DLD1 (cell line): ENCODE data around the gene FAT2.
"Not testable (repeated sequence)": the region's sequence is repeated elsewhere in the genome, so short reads cannot be mapped to it uniquely, and the experiment has no call there.

Experiments
- in situ Hi-C: cut with HindIII; loops from 2 replicates; pipeline ENCODE4 v1.10.0; 2017; ENCODE audit warnings: low sequenced_read_pairs

The FAT2 gene

DNA sequence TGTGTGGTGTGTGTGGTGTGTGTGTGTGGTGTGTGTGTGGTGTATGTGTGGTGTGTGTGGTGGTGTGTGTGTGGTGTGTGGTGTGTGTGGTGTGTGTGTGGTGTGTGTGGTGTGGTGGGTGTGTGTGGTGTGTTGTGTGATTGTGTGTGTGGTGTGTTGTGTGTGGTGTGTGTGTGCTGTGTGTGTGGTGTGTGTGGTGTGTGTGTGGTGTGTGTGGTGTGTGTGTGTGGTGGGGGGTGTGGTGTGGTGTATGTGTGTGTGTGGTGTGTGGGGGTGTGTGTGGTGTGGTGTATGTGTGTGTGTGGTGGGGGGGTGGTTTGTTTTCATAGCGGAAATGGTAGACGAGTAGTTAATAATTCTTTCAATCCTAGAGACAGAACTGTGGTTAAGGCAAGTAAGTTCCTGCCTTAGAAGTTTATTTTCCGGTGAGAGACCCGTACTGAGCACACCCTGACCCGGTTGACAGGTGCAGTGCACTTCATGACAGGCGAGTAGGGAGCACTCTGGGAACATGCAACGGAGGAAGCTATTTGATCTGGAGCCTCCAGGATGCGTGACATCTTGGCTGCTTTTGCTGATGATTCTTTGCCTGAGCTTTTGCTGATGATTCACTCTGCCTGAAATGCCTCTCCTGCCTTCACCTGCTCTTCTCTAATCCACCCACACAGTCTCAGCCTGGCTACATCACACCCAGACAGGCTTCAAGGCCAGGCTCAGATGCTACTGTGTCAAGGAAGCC, 21.7 kb upstream of the FAT2 start:
- in situ Hi-C loops: no loop called here

DNA sequence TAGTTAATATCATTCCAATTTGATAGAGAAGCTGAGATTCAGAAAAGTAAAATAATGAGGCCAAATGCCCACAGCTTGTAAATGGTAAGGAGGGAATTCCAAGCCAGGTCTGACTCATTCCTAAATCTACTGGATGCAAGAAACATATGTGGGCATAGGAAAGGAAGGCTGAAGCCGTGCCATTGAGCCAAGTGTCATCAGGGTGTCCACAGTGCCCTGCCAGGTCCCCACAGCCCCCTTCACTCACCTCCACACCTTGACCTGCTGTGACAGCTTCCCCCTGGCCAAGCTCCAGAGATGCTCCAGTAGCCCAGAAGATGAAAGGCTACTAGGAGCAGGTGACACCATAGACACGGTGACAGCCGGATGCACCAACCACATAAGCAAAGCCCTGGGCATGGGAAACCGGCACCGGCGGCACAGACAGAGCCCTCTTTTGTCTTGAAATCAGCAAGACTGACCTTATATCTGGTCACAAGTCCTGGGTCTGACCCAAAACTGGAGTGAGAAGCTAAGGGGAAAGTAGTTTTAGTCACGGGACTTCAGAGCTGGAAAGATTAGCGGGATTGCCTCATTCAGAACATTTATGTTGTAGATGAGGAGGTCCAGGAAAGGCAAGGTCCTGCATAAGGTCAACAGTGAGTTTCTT, 20.1 kb upstream of the FAT2 start:
- in situ Hi-C loops: no loop called here

DNA sequence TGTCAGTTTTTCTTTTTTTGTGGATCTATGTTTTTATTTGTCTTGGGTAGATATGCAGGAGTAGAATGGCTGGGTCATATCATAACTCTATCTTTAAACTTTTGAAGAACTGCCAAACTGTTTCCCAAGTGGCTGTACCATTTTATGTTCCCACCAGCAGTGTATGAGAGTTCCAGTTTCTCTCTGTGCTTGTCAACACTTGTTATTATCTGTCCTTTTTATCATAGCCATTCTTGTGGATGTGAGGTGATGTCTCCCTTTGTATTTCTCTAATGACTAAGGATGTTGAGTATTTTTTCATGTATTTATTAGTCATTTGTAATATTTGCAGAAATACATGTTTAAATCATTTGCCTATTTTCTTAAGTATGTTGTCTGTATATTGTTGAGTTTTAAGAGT, 17.4 kb upstream of the FAT2 start:
- in situ Hi-C loops: no loop called here

DNA sequence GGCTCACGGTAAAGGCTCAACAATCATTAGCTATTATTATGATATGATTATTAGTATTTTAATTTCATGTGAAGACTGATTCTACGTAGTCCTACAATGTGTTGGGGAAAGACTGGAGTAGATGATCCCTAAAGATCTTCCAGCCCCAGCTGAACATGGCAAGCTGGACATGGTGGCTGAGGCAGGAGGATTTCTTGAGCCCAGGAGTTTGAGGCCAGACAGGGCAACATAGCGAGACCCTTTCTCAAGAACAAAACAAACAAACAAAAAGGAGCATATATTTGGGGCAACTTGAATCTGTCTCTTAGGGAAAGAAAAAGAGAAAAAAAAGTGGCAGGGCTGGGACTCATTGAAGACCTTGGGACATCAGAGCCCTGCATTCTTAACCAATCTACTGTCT, 16.2 kb upstream of the FAT2 start:
- in situ Hi-C loops: no loop called here

DNA sequence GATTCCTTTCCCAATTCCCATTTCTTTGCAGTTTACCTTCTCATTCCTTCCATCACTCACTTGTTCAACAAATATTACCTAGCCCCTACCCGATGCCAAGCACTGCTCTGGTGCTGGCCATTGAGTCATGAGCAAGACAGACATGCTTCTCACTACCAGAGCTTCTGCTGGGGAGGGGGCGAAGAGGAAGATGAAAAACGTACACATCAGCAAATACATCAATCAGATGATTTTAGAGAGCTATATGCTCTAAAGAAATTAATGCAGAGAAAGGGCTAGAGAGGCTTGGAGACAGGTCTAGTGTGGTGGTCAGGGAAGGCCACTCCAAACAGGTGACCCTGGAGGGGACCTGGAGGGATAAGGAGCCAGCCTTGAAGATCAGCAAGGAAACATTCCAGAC, 14.4 kb upstream of the FAT2 start:
- in situ Hi-C loops: no loop called here

DNA sequence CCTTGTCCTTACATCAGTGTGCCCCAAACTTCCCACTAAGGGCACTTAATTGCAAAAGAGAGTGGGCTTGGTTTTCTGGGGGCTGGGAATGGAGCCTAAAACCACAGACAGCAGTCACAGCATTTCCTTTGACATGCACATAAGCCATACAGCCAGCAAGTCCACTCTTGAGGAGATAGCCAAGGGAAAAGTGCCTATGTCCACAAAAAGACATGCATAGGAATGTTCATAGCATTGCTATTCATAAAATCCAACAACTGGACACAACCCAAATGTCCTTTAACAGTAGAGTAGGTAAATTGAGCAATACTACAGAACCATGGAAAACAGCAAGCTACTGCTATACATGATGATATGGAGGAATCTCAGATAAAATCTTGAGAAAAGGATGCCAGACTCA, 11.7 kb upstream of the FAT2 start:
- in situ Hi-C loops: no loop called here

DNA sequence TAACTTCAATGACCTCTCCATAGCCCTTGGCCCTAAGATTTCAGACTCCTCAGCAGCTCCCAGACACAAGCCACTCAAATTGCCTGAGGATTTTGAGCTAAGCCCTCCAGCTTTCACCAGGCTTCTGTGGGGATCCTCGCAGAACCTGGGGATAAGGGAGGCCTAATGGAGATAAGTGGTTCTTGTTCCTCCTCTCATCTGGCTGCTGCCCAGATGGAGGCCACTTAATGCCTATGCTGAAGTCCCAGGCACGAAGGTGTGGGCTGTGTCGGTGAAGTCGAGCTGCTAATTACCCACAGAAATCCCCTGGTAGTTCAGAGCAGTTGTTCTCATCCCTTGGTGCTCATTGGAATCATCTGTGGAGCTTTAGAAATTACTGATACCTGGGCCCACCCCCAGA, 10.3 kb upstream of the FAT2 start:
- in situ Hi-C loops: no loop called here

DNA sequence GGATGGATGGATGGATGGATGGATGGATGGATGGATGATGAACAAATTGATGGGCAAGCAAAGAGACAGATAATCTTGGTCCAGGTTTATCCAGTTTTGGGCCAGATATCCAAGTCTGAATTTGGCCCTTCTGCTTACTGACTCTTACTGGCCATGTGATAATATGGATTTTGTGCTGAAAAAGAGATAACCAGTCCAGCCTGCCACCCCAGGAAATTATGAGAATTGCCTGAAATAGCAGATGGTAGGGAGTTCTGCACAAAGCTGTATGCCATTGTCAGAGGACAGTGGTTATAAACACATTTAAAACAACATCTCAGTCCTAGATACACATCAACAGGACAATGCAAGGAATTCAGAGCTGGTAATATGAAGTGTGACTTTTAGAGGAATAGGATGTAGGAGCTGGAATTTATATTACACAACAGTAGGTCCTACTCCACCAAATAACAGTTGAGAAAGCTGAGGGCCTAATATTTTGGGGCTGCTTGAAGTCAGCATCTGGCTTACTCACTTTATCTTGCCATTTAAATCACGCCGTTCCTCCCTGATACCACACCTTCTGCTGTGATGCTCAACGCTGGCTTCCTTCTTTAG, 9.0 kb upstream of the FAT2 start:
- in situ Hi-C loops: no loop called here

DNA sequence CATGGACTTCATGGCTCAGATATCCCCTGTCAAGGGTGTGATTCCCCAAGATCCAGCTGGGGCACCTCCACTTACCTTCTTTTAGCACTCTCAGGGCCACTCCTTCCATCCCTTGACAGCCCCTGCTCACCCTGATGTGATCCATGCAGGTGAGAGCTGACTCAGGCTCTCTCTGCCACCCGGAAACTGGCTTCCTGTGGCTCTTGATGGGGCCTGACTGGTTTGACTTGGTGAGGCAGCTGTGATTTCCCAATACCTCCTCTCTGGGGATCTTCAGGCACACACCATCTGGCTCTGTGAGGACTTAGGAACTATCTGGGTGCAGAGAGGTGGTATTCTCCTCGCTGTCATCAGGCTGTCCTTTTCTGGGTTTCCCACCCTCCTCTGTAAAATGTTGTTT, 7.9 kb upstream of the FAT2 start:
- in situ Hi-C loops: no loop called here

DNA sequence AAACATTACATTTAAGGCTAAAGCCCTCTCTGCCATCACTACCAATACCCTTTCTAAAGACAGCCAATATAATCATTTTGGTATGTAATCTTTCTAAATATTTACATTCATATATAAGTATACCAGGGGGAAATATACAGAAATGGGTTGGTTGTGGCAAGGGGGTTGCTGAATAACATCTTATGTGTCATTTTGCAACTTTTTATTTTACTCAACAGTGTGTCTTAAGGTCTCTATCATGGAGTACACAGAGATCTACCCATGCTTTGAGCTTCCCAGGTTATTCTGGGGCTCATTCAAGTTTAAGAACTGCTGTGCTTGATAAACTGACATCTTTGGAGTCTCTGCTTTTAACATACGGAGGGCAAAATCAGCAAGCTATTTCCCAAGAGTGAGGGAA, 7.4 kb upstream of the FAT2 start:
- in situ Hi-C loops: no loop called here

DNA sequence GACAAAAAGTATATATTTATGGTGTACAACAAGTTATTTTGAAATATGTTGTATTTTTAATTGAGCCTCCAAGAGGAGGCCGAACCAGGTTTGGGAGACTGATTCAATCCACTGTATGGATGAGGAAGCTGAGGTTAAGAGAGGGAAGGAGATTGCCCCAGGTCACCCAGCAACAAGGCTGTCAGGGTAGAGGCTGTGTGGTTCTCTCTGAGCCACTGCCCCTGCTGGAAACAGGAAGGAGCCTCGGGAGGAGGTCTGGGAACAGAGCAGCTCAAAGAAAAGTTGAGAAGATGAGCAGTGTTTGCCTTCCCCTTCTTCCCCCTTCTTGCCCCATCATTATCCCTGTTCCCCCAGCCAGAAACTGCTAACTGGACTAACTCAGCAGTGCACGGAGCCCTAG, 6.6 kb upstream of the FAT2 start:
- in situ Hi-C loops: no loop called here

DNA sequence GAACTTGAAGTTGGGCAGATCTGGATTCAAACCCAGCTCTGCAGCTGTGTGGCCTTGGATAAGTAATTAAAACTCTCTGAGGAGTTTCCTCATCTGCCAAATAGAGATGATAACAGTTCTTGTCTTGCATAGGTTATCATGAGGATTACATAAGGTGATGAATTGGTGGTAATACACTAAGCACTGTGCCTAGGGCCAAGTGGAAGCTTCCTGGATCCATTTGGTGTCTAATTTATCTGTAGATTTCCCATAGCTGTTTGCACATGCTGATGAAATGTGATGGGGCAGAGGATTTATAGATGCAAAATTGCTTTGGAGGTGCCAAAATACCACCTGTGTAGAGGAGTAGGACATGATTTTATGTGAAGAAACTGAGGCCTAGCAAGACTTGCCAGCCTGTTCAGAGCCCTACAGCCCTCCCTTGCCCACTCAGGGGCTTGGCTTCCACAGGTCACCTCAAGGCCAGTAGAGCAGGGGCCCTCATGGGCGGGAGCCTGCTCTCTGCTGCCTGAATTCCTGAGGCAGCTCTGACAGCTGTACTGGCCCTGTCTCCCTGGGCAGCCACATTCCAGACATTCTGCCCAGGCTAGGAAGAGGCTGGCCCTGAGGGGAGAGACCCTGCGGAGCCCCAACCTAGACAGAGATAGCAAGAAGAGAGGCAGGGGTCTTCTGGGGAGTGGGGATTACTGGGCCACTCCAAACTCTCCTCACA, 5.9 kb upstream of the FAT2 start:
- in situ Hi-C loops: no loop called here

DNA sequence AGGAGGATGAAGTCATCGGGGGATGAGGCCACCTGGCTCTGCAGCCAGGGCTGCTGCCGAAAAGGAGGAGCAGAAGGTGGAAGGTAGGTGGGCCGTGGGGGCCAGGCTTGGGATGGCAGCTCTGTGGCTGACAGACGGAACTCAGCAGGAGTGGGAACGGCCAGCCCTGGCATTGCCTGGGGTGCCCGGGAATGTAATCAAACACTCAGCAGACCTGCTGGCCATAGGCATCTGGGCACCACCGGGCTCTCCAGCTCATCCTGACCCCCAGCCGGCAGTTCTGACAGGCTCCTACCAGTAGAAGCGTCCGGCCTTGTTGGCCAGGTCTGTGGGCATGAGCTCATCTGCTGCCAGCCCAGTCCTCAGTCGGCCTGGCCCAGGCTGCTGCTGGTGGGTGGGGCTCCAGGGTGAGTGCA, 4.3 kb upstream of the FAT2 start:
- in situ Hi-C loops: no loop called here

DNA sequence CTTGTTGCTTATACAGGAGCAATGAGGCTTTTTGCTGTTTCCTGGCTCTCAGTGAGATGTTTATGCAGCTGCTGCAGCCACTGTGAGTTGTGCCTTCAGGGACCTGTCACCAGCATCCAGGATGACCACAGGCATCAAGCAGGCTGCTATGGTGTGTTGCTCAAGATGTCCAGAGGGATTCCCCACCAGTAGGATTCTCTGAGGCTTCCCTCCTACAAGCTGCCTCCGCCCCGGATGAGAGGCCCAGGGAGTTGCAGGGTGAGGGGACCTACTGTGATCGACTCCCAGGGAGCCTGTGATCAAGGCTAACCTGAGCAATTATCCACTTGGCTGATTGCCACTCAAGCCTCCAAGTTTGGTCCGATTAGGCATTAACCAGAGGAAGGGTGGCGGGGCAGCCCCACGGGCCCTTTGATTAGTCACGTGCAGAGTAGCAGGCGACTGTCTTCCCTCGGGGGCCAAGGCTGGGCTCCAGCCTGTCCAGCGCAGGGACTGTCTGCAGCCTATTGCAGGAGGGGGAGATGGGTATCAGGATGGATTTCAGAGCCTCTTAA, 1.8 kb upstream of the FAT2 start:
- in situ Hi-C loops: no loop called here

DNA sequence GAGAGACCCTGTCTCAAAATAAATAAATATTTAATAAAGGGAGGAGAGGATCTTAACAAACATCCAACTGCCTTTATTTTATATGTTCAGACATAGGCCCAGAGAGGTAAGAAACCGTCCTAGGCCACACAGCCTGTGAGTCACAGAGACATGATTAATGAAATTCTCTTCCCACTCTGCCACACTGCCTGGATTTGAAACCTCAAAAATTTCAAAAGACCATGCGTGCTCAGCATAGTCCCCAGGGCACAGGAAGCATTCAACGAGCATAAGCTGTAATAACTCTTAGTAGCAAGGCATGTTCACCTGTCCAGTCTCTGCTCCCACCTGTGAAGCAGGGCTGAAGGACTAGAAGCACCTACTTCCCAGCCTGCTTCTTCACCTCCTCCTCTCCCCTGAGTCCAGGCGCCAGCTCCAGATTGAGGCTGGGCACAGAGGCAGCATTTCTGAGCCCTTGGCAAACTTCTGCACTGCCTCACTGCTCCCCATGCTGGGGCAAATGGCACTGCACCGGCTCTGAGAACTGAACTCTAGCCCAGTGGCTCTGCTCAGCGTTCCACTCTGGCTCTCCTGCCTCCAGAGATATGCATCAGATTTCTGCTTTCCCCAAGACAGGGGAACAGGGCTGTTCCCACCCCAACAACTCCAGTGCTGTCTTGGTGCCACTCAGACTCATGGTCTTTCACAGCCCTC, 1.1 kb downstream of the FAT2 start:
- in situ Hi-C loops: no loop called here

DNA sequence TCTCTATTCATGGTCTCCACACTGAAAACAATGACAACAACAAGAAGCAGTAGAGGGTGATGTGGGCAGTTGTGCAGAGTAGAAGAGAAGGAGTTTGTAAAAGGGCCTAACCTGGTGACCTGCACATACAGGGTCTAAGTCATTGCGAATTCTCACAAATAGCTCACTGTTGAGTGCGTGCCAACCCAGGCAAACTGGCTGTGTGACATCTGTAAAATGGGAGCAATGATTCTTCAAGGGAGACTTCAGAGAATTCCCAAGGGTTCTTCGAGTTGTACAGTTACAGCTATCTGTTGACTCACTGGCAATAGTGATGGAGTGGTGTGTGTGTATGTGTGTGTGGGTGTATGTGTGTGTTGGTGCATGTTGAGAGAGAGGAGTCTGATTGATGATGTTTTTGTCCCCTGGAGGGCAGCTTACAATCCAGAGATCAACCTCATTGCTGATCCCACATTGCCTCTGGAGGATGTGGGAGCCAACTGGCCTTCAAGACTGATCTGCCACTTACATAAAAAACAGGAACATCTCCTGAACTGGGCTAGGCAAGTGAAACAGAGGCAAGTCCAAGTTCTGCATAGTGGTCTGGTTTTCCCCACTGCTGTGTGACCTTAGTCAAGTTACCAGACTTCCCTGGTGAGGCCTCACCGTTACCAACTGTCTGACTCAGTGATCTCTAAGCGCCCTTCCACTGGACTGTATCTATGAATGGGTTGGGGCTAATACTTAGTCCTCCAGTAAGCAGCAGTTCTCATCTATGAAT, 3.2 kb downstream of the FAT2 start:
- in situ Hi-C loops: no loop called here

DNA sequence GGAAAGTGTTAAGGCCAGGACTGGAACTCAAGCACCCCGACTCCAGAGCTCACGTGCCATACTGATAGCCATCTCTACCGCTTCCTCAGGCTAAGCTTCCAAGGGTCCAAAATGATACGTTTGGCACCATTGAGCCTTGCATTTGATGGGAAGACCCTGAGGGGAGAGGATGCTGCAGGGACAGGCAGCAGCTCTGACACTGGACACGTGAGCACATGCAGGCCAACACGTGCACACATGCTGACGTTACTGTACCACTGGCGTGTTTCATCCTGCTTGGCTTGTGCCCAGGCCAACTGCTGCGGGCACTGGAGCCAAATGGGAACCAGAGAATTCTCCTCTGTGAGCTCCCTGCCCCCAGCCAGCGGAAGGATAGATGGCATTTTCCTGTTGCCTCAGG, 5.2 kb downstream of the FAT2 start:
- in situ Hi-C loops: no loop called here

DNA sequence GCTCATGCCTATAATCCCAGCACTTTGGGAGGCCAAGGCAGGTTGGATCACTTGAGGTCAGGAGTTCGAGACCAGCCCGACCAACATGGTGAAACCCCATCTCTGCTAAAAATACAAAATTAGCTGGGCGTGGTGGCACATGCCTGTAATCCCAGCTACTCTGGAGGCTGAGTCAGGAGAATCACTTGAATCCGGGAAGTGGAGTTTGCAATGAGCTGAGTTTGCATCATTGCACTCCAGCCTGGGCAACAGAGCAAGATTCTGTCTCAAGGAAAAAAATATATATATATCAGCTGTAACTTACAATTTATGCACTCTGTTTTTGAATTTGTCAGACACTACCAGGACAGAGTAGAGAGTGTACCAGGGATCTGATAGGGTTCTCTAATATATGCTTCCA, 5.8 kb downstream of the FAT2 start:
- in situ Hi-C loops: not testable (repeated sequence)

DNA sequence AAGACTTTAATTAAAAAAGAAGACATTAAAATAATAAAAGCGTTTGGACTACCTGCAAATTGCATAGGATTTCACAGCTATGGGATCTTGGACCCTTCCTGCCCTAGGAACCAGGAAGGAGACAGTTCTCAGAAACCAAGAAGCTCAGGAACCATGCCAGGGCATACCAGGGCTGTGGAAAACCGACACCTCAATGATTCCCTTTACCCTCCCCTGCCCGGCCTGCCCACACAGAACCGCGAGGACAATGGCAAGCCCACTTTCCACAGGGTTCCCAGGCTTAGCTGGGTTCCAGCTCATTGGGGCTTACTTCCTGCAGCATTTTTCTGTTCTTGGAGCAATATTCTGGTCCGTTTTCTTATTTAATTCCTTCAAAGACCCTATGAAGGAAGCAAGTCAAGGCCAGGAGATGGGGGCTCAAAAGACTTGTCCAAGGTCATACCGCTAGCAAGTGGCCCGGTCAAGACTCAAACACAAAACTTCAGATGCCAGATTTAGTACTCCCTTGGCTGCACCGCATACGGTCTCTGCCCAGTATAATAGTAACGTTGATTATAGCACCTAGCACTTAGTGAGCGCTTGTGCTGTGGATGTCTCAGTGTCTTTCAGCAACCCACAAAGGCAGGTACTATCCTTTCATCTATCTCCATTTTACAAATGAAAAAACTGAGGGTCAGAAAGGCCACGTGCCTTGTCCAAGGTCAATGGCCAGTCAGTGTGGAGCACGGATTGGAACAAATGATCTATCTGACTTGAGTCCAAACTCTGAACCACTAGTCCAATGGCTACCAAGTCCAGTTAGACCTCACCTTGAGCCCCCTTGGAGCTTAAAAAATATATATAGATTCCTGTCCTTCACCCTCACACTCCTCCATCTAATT, 6.8 kb downstream of the FAT2 start:
- in situ Hi-C loops: no loop called here
